Measurements from ENCODE around the gene KLHL22. TPM values are rescaled to one million over a fixed set of nuclear protein-coding genes. Genes with fewer than 3 reads are reported as not detected.

Gene KLHL22
- total and polyA plus RNA-seq, 2 of the 8 experiments (the other 6 are each of a cell fraction or from before 2014, with no cell fraction given), result 9.4 to 16.2 TPM

- TF ChIP-seq BCL11A (IDR thresholded peaks at IDR 0.05; ENCODE audit: low read depth in 2 of 2, low read length in 2 of 2), result no peak
- no peak for TF ChIP-seq NRF1 (IDR thresholded peaks at IDR 0.05; ENCODE audit: low read depth, low read length)
- TF ChIP-seq HDAC6 (IDR thresholded peaks at IDR 0.05; ENCODE audit: low read depth, low read length), result no peak
- TF ChIP-seq RNF2 (IDR thresholded peaks at IDR 0.05; ENCODE audit: borderline replicate concordance, low read depth, low read length, missing control alignments, poor library complexity, severe bottlenecking), result no peak
- no peak for TF ChIP-seq CTCF (IDR thresholded peaks at IDR 0.05; ENCODE audit: control extremely low read depth in 1 of 3, insufficient read depth in 1 of 3, low read depth in 1 of 3, low read length in 3 of 3)
- TF ChIP-seq SIRT6 (IDR thresholded peaks at IDR 0.05; ENCODE audit: low read length), result no peak
- TF ChIP-seq SP4 (IDR thresholded peaks at IDR 0.05; ENCODE audit: low read length), result no peak
These were observed 22.8 kb downstream of the KLHL22 start (continued) for GRCh38 chr22:20472629-20473442.

Measured in H1 (cell line).